SK-N-SH (cell line): ENCODE data around the gene SGTA. TPM values are rescaled to one million over a fixed set of nuclear protein-coding genes. Genes with fewer than 3 reads are reported as not detected.

Experiments
- CTCF ChIA-PET: fragments of 300-600, 350-600 bp; formaldehyde crosslinking; extraction: SDS; loops from one replicate; lab custom pipeline; 2021; lab: Yijun Ruan, JAX
- POLR2A ChIA-PET: fragments of 350-600 bp; sonication (Branson Sonifier 250); formaldehyde crosslinking; extraction: SDS; loops from one replicate; lab custom pipeline; 2020; ENCODE audit warnings: antibody characterized with exemption, inconsistent platforms; lab: Yijun Ruan, JAX
- DNase-seq: peaks from one replicate; pipeline ENCODE4 v3.0.0; 2012
- H2AFZ ChIP-seq: fragments of 200-600 bp; sonication (generic); 2 replicates; pipeline ENCODE4 v1.8.1; 2016; ENCODE audit warnings: antibody characterized with exemption, mild to moderate bottlenecking, low read depth
- H3F3A ChIP-seq: fragments of 200-600 bp; sonication (generic); replicated peaks from 2 replicates; pipeline ENCODE3; 2016; ENCODE audit warnings: antibody characterized with exemption, mild to moderate bottlenecking; ENCODE audit not compliant: insufficient read depth
- H3K27ac ChIP-seq, 2 experiments: fragments of 200-500 bp in 1 of 2; fragments of 200-600 bp in 1 of 2; sonication (Bioruptor generic) in 1 of 2; sonication (generic), shearing (Covaris generic) in 1 of 2; 2 replicates each; pipeline versions ENCODE4 v1.5.1 to v1.6.1; 2014 to 2016; ENCODE audit warnings: low read depth in 2 of 2, inconsistent platforms in 1 of 2, low read length in 1 of 2, mild to moderate bottlenecking in 1 of 2, mixed read lengths in 1 of 2
- H3K27me3 ChIP-seq: fragments of 200-600 bp; sonication (generic), shearing (Covaris generic); 2 replicates; pipeline ENCODE4 v1.6.1; 2016; ENCODE audit warnings: mixed run types; ENCODE audit not compliant: insufficient read depth
- H3K36me3 ChIP-seq, 2 experiments: fragments of 200-500 bp in 1 of 2; fragments of 200-600 bp in 1 of 2; sonication (Bioruptor generic) in 1 of 2; sonication (generic) in 1 of 2; replicated peaks in 1 of 2; 2 replicates each; pipeline versions ENCODE3 to v1.5.1; 2014 to 2016; ENCODE audit warnings: low read length in 1 of 2, mild to moderate bottlenecking in 1 of 2; ENCODE audit not compliant: insufficient read depth in 2 of 2, control insufficient read depth in 1 of 2
- H3K4me1 ChIP-seq, 2 experiments: fragments of 200-500 bp in 1 of 2; fragments of 200-600 bp in 1 of 2; sonication (Bioruptor generic) in 1 of 2; sonication (generic), shearing (Covaris generic) in 1 of 2; 2 replicates each; pipeline versions ENCODE4 v1.5.1 to v1.6.1; 2014 to 2016; ENCODE audit warnings: low read depth in 1 of 2, low read length in 1 of 2, mixed run types in 1 of 2; ENCODE audit not compliant: insufficient read depth in 2 of 2, control insufficient read depth in 1 of 2
- H3K4me2 ChIP-seq: fragments of 200-600 bp; sonication (generic), shearing (Covaris generic); 2 replicates; pipeline ENCODE4 v1.6.1; 2017; ENCODE audit warnings: mixed run types
- H3K4me3 ChIP-seq, 2 experiments: fragments of 200-500 bp in 1 of 2; fragments of 200-600 bp in 1 of 2; sonication (Bioruptor generic) in 1 of 2; sonication (generic), shearing (Covaris generic) in 1 of 2; 2 replicates each; pipeline versions ENCODE4 v1.5.1 to v1.8.1; 2014 to 2016; ENCODE audit warnings: low read depth in 2 of 2, inconsistent platforms in 1 of 2, low read length in 1 of 2, mild to moderate bottlenecking in 1 of 2, mixed read lengths in 1 of 2, moderate library complexity in 1 of 2
- H3K79me2 ChIP-seq: fragments of 200-600 bp; sonication (generic); 2 replicates; pipeline ENCODE4 v1.8.1; 2017; ENCODE audit warnings: mild to moderate bottlenecking; ENCODE audit not compliant: insufficient read depth
- H3K9ac ChIP-seq: fragments of 200-600 bp; sonication (generic); 2 replicates; pipeline ENCODE4 v1.6.1; 2017; ENCODE audit warnings: mixed run types
- H3K9me2 ChIP-seq: fragments of 200-600 bp; sonication (generic); 2 replicates; pipeline ENCODE4 v1.6.1; 2017; ENCODE audit warnings: mixed run types
- H3K9me3 ChIP-seq: fragments of 200-600 bp; sonication (generic); 2 replicates; pipeline ENCODE4 v1.6.1; 2017; ENCODE audit warnings: mixed run types, mild to moderate bottlenecking, moderate library complexity
- H4K20me1 ChIP-seq: fragments of 200-600 bp; sonication (generic); 2 replicates; pipeline ENCODE4 v1.6.1; 2017; ENCODE audit warnings: mild to moderate bottlenecking, mixed run types; ENCODE audit not compliant: insufficient read depth
- CTCF ChIP-seq: fragments of 200-600 bp; sonication (generic); IDR thresholded peaks from 2 replicates; pipeline ENCODE4 v1.6.1; 2017; ENCODE audit warnings: antibody characterized with exemption, mild to moderate bottlenecking, moderate library complexity
- FOSL2 ChIP-seq: IDR thresholded peaks from 2 replicates; pipeline ENCODE4 v1.4.0; 2012; ENCODE audit warnings: low read depth, mild to moderate bottlenecking, moderate library complexity, borderline replicate concordance
- GATA2 ChIP-seq: sonication (generic); formaldehyde crosslinking; IDR thresholded peaks from 2 replicates; pipeline ENCODE4 v1.5.0; 2020; ENCODE audit warnings: mild to moderate bottlenecking, missing genetic modification reagents
- RAD21 ChIP-seq: IDR thresholded peaks from 2 replicates; pipeline ENCODE4 v1.6.1; 2012; ENCODE audit warnings: mild to moderate bottlenecking, low read length
- TCF12 ChIP-seq: IDR thresholded peaks from 2 replicates; pipeline ENCODE4 v1.4.0; 2012
- USF1 ChIP-seq: IDR thresholded peaks from 2 replicates; pipeline ENCODE4 v1.4.0; 2012; ENCODE audit warnings: low read depth, borderline replicate concordance
- USF2 ChIP-seq: fragments of 150-350 bp; IDR thresholded peaks from 2 replicates; pipeline ENCODE4 v1.6.1; 2017; ENCODE audit warnings: antibody characterized with exemption, low read length, low read depth, borderline replicate concordance
- YY1 ChIP-seq: IDR thresholded peaks from 2 replicates; pipeline ENCODE4 v1.4.0; 2012; ENCODE audit warnings: low read depth, mild to moderate bottlenecking
- WGBS: methylation state at CpG from one replicate; pipeline ENCODE4 v1.1.6; 2017; ENCODE audit warnings: low lambda C conversion rate; 5-methylcytosine and 5-hydroxymethylcytosine counted together
- polyA plus RNA-seq, 3 experiments: library from polyadenylated mRNA; depleted of rRNA; stranded (reverse); fragments of >200 nt; gene quantifications; 2 replicates each; pipeline ENCODE4 v1.2.3, GENCODE V29; 2012

The SGTA gene
- polyA plus RNA-seq, 1 of the 3 experiments (the other 2 are of a cell fraction) = 78.4 TPM

DNA sequence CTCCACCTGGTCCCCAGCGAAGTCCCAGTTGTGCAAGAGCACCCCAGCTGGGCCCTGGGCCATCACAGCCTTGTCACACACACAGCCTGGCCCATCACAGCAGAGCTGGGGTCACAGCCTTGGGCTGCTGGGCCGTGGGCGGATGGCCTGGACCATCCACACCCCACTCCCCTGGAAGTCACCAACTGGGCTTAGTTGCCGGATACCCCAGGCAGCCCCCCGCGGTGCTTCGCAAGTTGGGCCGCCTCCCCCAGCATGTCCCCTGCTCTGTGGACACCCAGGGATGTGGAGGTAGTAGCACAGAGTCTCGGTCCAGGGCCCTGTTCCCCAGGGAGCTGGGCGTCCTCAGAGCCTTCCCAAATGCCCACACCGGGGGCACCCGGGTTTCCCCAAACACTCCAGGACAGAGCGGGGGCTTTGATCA lies 32.1 kb upstream of the SGTA start:
- CTCF ChIA-PET = no interaction called here
- Histone ChIP-seq H3K4me1 (peaks cover 0 to 23% of the 10 kb centered on the region in 2 experiments; a peak in 1 of 4 replicates), H3K9me3 (no peaks in the 10 kb centered on the region), H3F3A (no peaks in the 10 kb centered on the region), H3K4me3 (no peak overlapping the region), H3K79me2 (no peaks in the 10 kb centered on the region), H3K4me2 (no peak overlapping the region), H3K9me2 (no peaks in the 10 kb centered on the region), H3K27me3 (no peaks in the 10 kb centered on the region), H2AFZ (no peak overlapping the region), H3K36me3 (peaks cover 0 to 25% of the 10 kb centered on the region in 2 experiments), H3K9ac (no peak overlapping the region), H4K20me1 (no peaks in the 10 kb centered on the region), H3K27ac (no peak overlapping the region)
- POLR2A ChIA-PET = no interaction called here
- peak; percentile 22 for DNase-seq
- no peak for TF ChIP-seq TCF12
- WGBS = 100% methylated on average over 4 of the region's 13 CpGs

- Histone ChIP-seq H3K9ac (no peak overlapping the region), H3K4me1 (peaks cover 0 to 23% of the 10 kb centered on the region in 2 experiments; a peak in 1 of 4 replicates), H3K36me3 (peaks cover 3 to 33% of the 10 kb centered on the region in 2 experiments), H2AFZ (no peak overlapping the region), H3K4me3 (no peak overlapping the region), H3K4me2 (no peak overlapping the region), H3K27ac (no peak overlapping the region; a peak in 1 of 4 replicates), H4K20me1 (no peaks in the 10 kb centered on the region), H3K79me2 (no peaks in the 10 kb centered on the region), H3K9me2 (no peaks in the 10 kb centered on the region), H3K9me3 (no peaks in the 10 kb centered on the region), H3K27me3 (no peaks in the 10 kb centered on the region), H3F3A (no peaks in the 10 kb centered on the region)
- CTCF ChIA-PET = no interaction called here
- POLR2A ChIA-PET = interaction anchor here (1.0 kb wide), 1 partner anchor 31 kb away, joined by 3 read pairs; the partner anchor contains the start of gene SGTA
- DNase-seq = peak; percentile 13
- WGBS = 96% methylated on average over 11 of the region's 11 CpGs
- no peak for TF ChIP-seq USF1
- TF ChIP-seq USF2 = no peak
- TF ChIP-seq FOSL2 = no peak
- no peak for TF ChIP-seq GATA2
- TF ChIP-seq RAD21 = no peak
- TF ChIP-seq YY1 = no peak
- no peak for TF ChIP-seq CTCF
Measured at GRCh38 chr19:2814426-2814825, 31.4 kb upstream of the SGTA start.
